K562 (cell line): ENCODE measurements around the gene FMNL2. TPM values are rescaled to one million over a fixed set of nuclear protein-coding genes. Genes with fewer than 3 reads are reported as not detected.

Source experiments
- ATAC-seq: fragments of 200-7000 bp; cut with Tn5 transposase; 3 replicates; pipeline ENCODE4 v1.9.1; 2020; ENCODE audit warnings: moderate library complexity
- BruUV-seq: library from RNA; stranded (reverse); fragments of 400-500 nt; replicated peaks from 2 replicates; lab custom pipeline; 2021; lab: Mats Ljungman, UMichigan
- CTCF ChIA-PET: fragments of 300-600 bp; formaldehyde crosslinking; extraction: SDS; loops from one replicate; lab custom pipeline; 2021; ENCODE audit warnings: low intra/inter-chr PET ratio; lab: Yijun Ruan, JAX
- POLR2A ChIA-PET: fragments of 300-600, 350-650 bp; sonication (Branson Sonifier 250); formaldehyde crosslinking; extraction: SDS; loops from one replicate; lab custom pipeline; 2021; ENCODE audit warnings: antibody characterized with exemption, inconsistent platforms; lab: Yijun Ruan, JAX
- DNase-seq, 4 experiments: peaks; one replicate each; pipeline versions ENCODE4 v3.0.0 to v3.0.0-alpha.2; 2011 to 2018; ENCODE audit warnings: low spot score in 3 of 4, mixed read lengths in 3 of 4; ENCODE audit errors: extremely low read depth in 1 of 4
- FAIRE-seq: peaks from 2 replicates; lab custom pipeline; 2011; peaks lifted over from hg19 to GRCh38; lab: Jason Lieb, UNC
- H2AFZ ChIP-seq: 2 replicates; pipeline ENCODE4 v1.6.0; 2011; ENCODE audit warnings: low read depth, low read length, control low read depth, inconsistent platforms
- H3K27ac ChIP-seq: fragments of 200-600 bp; 3 replicates; pipeline ENCODE4 v1.8.0; 2011; ENCODE audit warnings: low read depth, mild to moderate bottlenecking, control low read depth, inconsistent platforms, low read length, moderate library complexity, mixed read lengths; ENCODE audit errors: extremely low read depth
- H3K27me3 ChIP-seq, 2 experiments: fragments of 300-600 bp in 1 of 2; 2 replicates in 1 of 2; 3 replicates in 1 of 2; pipeline versions ENCODE4 v1.6.0 to v1.8.0; 2011; ENCODE audit warnings: inconsistent platforms in 2 of 2, low read length in 2 of 2, mild to moderate bottlenecking in 1 of 2, mixed read lengths in 1 of 2, moderate library complexity in 1 of 2; ENCODE audit not compliant: control insufficient read depth in 2 of 2, insufficient read depth in 2 of 2
- H3K36me3 ChIP-seq: fragments of 300-600 bp; 3 replicates; pipeline ENCODE4 v1.8.0; 2011; ENCODE audit warnings: mild to moderate bottlenecking, low read length, inconsistent platforms; ENCODE audit not compliant: control insufficient read depth, insufficient read depth
- H3K4me1 ChIP-seq, 2 experiments: fragments of 200-600 bp in 1 of 2; replicated peaks in 1 of 2; 2 replicates in 1 of 2; 3 replicates in 1 of 2; pipeline versions ENCODE4 v1.5.1 to v1.8.0; 2011; ENCODE audit warnings: inconsistent platforms in 2 of 2, low read length in 2 of 2, mild to moderate bottlenecking in 1 of 2, mixed read lengths in 1 of 2, moderate library complexity in 1 of 2; ENCODE audit not compliant: control insufficient read depth in 2 of 2, insufficient read depth in 2 of 2
- H3K4me2 ChIP-seq: 2 replicates; pipeline ENCODE4 v1.6.1; 2011; ENCODE audit warnings: low read length, control low read depth, inconsistent platforms, mixed read lengths; ENCODE audit not compliant: insufficient read depth
- H3K4me3 ChIP-seq: fragments of 200-600 bp; sonication (generic), shearing (Covaris generic); 2 replicates; pipeline ENCODE4 v1.5.1; 2016; ENCODE audit warnings: control low read depth, inconsistent platforms
- H3K79me2 ChIP-seq: fragments of 200-600 bp; 3 replicates; pipeline ENCODE4 v1.8.0; 2011; ENCODE audit warnings: low read length, inconsistent platforms; ENCODE audit not compliant: control insufficient read depth, insufficient read depth
- H3K9ac ChIP-seq, 2 experiments: 2 replicates each; pipeline versions ENCODE4 v1.6.0 to v1.6.1; 2011; ENCODE audit warnings: low read depth in 2 of 2, low read length in 2 of 2, control low read depth in 1 of 2, inconsistent platforms in 1 of 2, mild to moderate bottlenecking in 1 of 2, mixed read lengths in 1 of 2; ENCODE audit not compliant: insufficient read depth in 1 of 2
- H3K9me1 ChIP-seq: one replicate; pipeline ENCODE4 v1.6.0; 2011; ENCODE audit warnings: inconsistent platforms, mild to moderate bottlenecking, low read length, moderate library complexity; ENCODE audit not compliant: control insufficient read depth, insufficient read depth
- H3K9me3 ChIP-seq: replicated peaks from 2 replicates; pipeline ENCODE4 v1.5.1; 2011; ENCODE audit warnings: low read depth, low read length, inconsistent platforms; ENCODE audit not compliant: control insufficient read depth, insufficient read depth
- H4K20me1 ChIP-seq: replicated peaks from 2 replicates; pipeline ENCODE4 v1.6.1; 2011; ENCODE audit warnings: low read length, inconsistent platforms, mixed read lengths; ENCODE audit not compliant: control insufficient read depth, insufficient read depth
- ATF1 ChIP-seq, 2 experiments: fragments of 450-650 bp in 1 of 2; IDR thresholded peaks; 2 replicates each; pipeline ENCODE4 v1.6.1; 2016; ENCODE audit warnings: missing compliant biosample characterization in 1 of 2, missing genetic modification characterization in 1 of 2
- BHLHE40 ChIP-seq: IDR thresholded peaks from 2 replicates; pipeline ENCODE4 v1.6.1; 2011; ENCODE audit warnings: low read length, improper control_type of control experiment
- COPS2 ChIP-seq: fragments of 450-650 bp; conservative IDR thresholded peaks from 2 replicates; pipeline ENCODE4 v1.6.1; 2016; ENCODE audit warnings: mild to moderate bottlenecking, moderate library complexity
- HEY1 ChIP-seq: fragments of 250-450 bp; sonication (Bioruptor Pico); IDR thresholded peaks from 2 replicates; pipeline ENCODE4 v1.5.0; 2020; ENCODE audit warnings: mild to moderate bottlenecking, moderate library complexity, borderline replicate concordance
- IFI16 ChIP-seq: fragments of 250-450 bp; sonication (Bioruptor Pico); IDR thresholded peaks from 2 replicates; pipeline ENCODE4 v2.1.2; 2022; ENCODE audit warnings: mild to moderate bottlenecking, inconsistent platforms
- KLF13 ChIP-seq: fragments of 450-650 bp; IDR thresholded peaks from 2 replicates; pipeline ENCODE4 v1.6.1; 2016; ENCODE audit warnings: missing genetic modification characterization, low read depth, mild to moderate bottlenecking, missing compliant biosample characterization, moderate library complexity, borderline replicate concordance
- MAFG ChIP-seq: fragments of 450-650 bp; conservative IDR thresholded peaks from 2 replicates; pipeline ENCODE4 v1.6.1; 2016; ENCODE audit warnings: missing genetic modification characterization, missing compliant biosample characterization
- NCOA4 ChIP-seq: fragments of 450-650 bp; IDR thresholded peaks from 2 replicates; pipeline ENCODE4 v1.6.1; 2018; ENCODE audit warnings: mild to moderate bottlenecking; ENCODE audit not compliant: partially characterized antibody
- NCOA6 ChIP-seq: fragments of 450-650 bp; IDR thresholded peaks from 2 replicates; pipeline ENCODE4 v1.6.1; 2017; ENCODE audit warnings: mild to moderate bottlenecking
- PHF20 ChIP-seq: fragments of 450-650 bp; IDR thresholded peaks from 2 replicates; pipeline ENCODE4 v1.6.1; 2018; ENCODE audit not compliant: partially characterized antibody
- PYGO2 ChIP-seq: fragments of 450-650 bp; IDR thresholded peaks from 2 replicates; pipeline ENCODE4 v1.6.1; 2016; ENCODE audit warnings: mild to moderate bottlenecking, missing genetic modification characterization, moderate library complexity, missing compliant biosample characterization
- RBM15 ChIP-seq: fragments of 200-400 bp; formaldehyde crosslinking; IDR thresholded peaks from 2 replicates; pipeline ENCODE4 v1.6.1; 2018; ENCODE audit warnings: mild to moderate bottlenecking, low read length, moderate library complexity; ENCODE audit not compliant: insufficient read depth
- SRSF9 ChIP-seq: fragments of 200-400 bp; formaldehyde crosslinking; IDR thresholded peaks from 2 replicates; pipeline ENCODE4 v1.6.1; 2017; ENCODE audit warnings: low read depth, low read length, borderline replicate concordance
- ZNF79 ChIP-seq: fragments of 250-450 bp; sonication (Bioruptor Pico); IDR thresholded peaks from 2 replicates; pipeline ENCODE4 v1.4.0; 2020; ENCODE audit warnings: low read depth, mild to moderate bottlenecking, moderate library complexity
- whole genome bisulfite sequencing: fragments of 100-300 bp; shearing (Covaris generic); methylation state at CpG from one replicate; pipeline ENCODE4 v1.1.6; 2016; ENCODE audit warnings: low coverage, mixed read lengths; ENCODE audit not compliant: insufficient coverage; ENCODE audit errors: missing lambda C conversion rate; 5-methylcytosine and 5-hydroxymethylcytosine counted together
- in situ Hi-C: fragments of 300-500 bp; cut with MboI; formaldehyde crosslinking; loops from 4 replicates; pipeline ENCODE4 v1.15.0; 2018; ENCODE audit warnings: inconsistent platforms, mixed read lengths
- intact Hi-C: fragments of 100-400 bp; cut with micrococcal nuclease; formaldehyde crosslinking; loops from 2 replicates; pipeline ENCODE4 v1.14.2; 2022
- polyA plus RNA-seq, 8 experiments: library from polyadenylated mRNA; depleted of rRNA in 4 of 8; stranded (reverse) in 5 of 8; unstranded in 3 of 8; fragments of >200 nt; fragmentation: Nextera tagmentation in 2 of 8; fragmentation: Illumina TruSeq in 1 of 8; extraction: Ambion mirVana in 2 of 8; extraction: Trizol in 1 of 8; gene quantifications; 2 replicates each; pipeline versions ENCODE4 v1.2.1 to v1.2.3, GENCODE V29; 2011 to 2014; ENCODE audit warnings: inconsistent platforms in 1 of 8, missing spikeins in 1 of 8
- total RNA-seq, 7 experiments: library from RNA; depleted of rRNA in 6 of 7; stranded (reverse); fragments of >200 nt in 6 of 7; fragmentation: Illumina TruSeq in 2 of 7; extraction: Trizol in 2 of 7; gene quantifications; 2 replicates each; pipeline versions ENCODE4 v1.2.1 to v1.2.3, GENCODE V29; 2011 to 2021; ENCODE audit warnings: low replicate concordance in 1 of 7
- TF ChIP-seq, protein P1 (sequence below): sonication (generic); formaldehyde crosslinking; IDR thresholded peaks from 2 replicates; pipeline ENCODE4 v1.8.1; 2023; ENCODE audit warnings: mild to moderate bottlenecking, missing genetic modification reagents
- TF ChIP-seq, protein P2 (sequence below), 2 experiments: IDR thresholded peaks in 1 of 2; conservative IDR thresholded peaks in 1 of 2; 2 replicates each; pipeline ENCODE4 v1.6.1; 2016; ENCODE audit warnings: low read depth in 2 of 2, mild to moderate bottlenecking in 1 of 2, missing compliant biosample characterization in 1 of 2, missing genetic modification characterization in 1 of 2, moderate library complexity in 1 of 2

The FMNL2 gene
- total and polyA plus RNA-seq, 9 of the 15 experiments (the other 6 are each of a cell fraction or from before 2014, with no cell fraction given) = 0.15 to 0.49 (median 0.24) TPM; not detected in 1

DNA sequence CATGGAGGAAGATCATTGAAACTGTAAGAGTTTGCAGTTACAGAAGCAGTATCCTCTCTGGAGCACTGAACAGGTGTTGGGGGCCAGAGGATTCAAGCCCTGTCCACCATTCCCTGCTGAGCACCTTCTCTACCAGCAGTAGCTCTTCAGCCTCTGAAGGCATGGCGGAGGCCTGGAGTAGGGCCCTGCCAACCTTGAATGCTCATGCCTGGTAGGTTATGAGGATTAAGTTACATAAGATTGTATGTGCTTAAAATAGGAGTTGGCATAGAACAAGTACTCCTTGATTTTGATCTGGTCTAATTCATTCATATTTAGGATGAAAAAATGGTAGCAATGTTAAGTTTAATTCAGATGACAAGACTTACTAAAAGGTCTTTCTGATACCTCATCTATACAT, 40.2 kb downstream of the FMNL2 start:
- no peaks in the 10 kb centered on the region for H3K4me1 ChIP-seq
- BruUV-seq = no TSS peak
- no peak for TF ChIP-seq MAFG
- TF ChIP-seq NCOA4 = no peak
- no peak for TF ChIP-seq BHLHE40
- TF ChIP-seq SRSF9 = no peak
- no peak for TF ChIP-seq COPS2
- TF ChIP-seq RBM15 = no peak
- TF ChIP-seq, protein P1, sequence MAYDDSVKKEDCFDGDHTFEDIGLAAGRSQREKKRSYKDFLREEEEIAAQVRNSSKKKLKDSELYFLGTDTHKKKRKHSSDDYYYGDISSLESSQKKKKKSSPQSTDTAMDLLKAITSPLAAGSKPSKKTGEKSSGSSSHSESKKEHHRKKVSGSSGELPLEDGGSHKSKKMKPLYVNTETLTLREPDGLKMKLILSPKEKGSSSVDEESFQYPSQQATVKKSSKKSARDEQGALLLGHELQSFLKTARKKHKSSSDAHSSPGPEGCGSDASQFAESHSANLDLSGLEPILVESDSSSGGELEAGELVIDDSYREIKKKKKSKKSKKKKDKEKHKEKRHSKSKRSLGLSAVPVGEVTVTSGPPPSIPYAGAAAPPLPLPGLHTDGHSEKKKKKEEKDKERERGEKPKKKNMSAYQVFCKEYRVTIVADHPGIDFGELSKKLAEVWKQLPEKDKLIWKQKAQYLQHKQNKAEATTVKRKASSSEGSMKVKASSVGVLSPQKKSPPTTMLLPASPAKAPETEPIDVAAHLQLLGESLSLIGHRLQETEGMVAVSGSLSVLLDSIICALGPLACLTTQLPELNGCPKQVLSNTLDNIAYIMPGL (CRISPR knock-in tag) = no peak
- no peak for TF ChIP-seq PYGO2 (tag)
- no peak for TF ChIP-seq IFI16 (CRISPR knock-in tag)
- no peak for TF ChIP-seq NCOA6
- no peak for TF ChIP-seq KLF13 (tag)
- TF ChIP-seq, protein P2, sequence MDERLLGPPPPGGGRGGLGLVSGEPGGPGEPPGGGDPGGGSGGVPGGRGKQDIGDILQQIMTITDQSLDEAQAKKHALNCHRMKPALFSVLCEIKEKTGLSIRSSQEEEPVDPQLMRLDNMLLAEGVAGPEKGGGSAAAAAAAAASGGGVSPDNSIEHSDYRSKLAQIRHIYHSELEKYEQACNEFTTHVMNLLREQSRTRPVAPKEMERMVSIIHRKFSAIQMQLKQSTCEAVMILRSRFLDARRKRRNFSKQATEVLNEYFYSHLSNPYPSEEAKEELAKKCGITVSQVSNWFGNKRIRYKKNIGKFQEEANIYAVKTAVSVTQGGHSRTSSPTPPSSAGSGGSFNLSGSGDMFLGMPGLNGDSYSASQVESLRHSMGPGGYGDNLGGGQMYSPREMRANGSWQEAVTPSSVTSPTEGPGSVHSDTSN (CRISPR knock-in tag; IDR thresholded peaks at IDR 0.05; ENCODE audit: low read depth) = no peak
- TF ChIP-seq, protein P2 (tag; conservative IDR thresholded peaks at IDR 0.05; ENCODE audit: low read depth) = no peak
- no peak for TF ChIP-seq PHF20
- no peak for TF ChIP-seq ZNF79 (CRISPR knock-in tag)
- no peak for TF ChIP-seq ATF1 (CRISPR knock-in tag; IDR thresholded peaks at IDR 0.05)
- TF ChIP-seq ATF1 (tag; IDR thresholded peaks at IDR 0.05) = no peak
- no peak for TF ChIP-seq HEY1 (CRISPR knock-in tag)
- TF ChIP-seq, all 486 proteins: peak for 0
- Histone ChIP-seq H3K27me3 (no peaks in the 10 kb centered on the region), H3K9ac (no peak overlapping the region), H3K36me3 (no peaks in the 10 kb centered on the region), H3K4me3 (no peak overlapping the region), H3K4me2 (no peak overlapping the region), H2AFZ (no peak overlapping the region), H3K9me3 (no peaks in the 10 kb centered on the region), H4K20me1 (no peaks in the 10 kb centered on the region), H3K27ac (no peak overlapping the region), H3K9me1 (no peaks in the 10 kb centered on the region), H3K79me2 (no peaks in the 10 kb centered on the region)
- in situ Hi-C loops = no loop called here
- 6% methylated on average over 1 of the region's 1 CpG for WGBS
- intact Hi-C loops = no loop called here
- ATAC-seq (no peak), FAIRE-seq (no peak), DNase-seq (no peak)
- ChIA-PET POLR2A (interaction anchor here (1.2 kb wide), 1 partner anchor 15 kb away, joined by 3 read pairs; no protein-coding TSS in a partner anchor), CTCF (no interaction called here)
